K562 (cell line): ENCODE data around the gene MYCBP. TPM values are rescaled to one million over a fixed set of nuclear protein-coding genes. Genes with fewer than 3 reads are reported as not detected.
A peak's percentile ranks its signal among the peaks of the same experiment; 100 is the strongest.

Experiments
- BDP1 ChIP-seq: IDR thresholded peaks from 3 replicates; pipeline ENCODE4 v1.6.1; 2011; ENCODE audit not compliant: insufficient read length, insufficient read depth
- CBFB ChIP-seq: sonication (generic); formaldehyde crosslinking; IDR thresholded peaks from 2 replicates; pipeline ENCODE4 v1.4.0; 2020; ENCODE audit warnings: mild to moderate bottlenecking, missing genetic modification reagents
- GMEB1 ChIP-seq: fragments of 250-450 bp; sonication (Bioruptor Pico); IDR thresholded peaks from 2 replicates; pipeline ENCODE4 v1.4.0; 2020; ENCODE audit warnings: mild to moderate bottlenecking
- HMG20A ChIP-seq: fragments of 450-650 bp; formaldehyde crosslinking; conservative IDR thresholded peaks from 2 replicates; pipeline ENCODE4 v1.4.0; 2020; ENCODE audit warnings: mild to moderate bottlenecking, mixed read lengths
- NCOA6 ChIP-seq: fragments of 450-650 bp; IDR thresholded peaks from 2 replicates; pipeline ENCODE4 v1.6.1; 2017; ENCODE audit warnings: mild to moderate bottlenecking
- NELFE ChIP-seq: IDR thresholded peaks from 2 replicates; pipeline ENCODE4 v1.6.1; 2011; ENCODE audit warnings: mild to moderate bottlenecking; ENCODE audit not compliant: insufficient read depth, insufficient read length
- U2AF2 ChIP-seq: fragments of 200-400 bp; formaldehyde crosslinking; optimal IDR thresholded peaks from 2 replicates; pipeline ENCODE3; 2017; ENCODE audit warnings: low read depth, mild to moderate bottlenecking, low read length
- ZBTB1 ChIP-seq: sonication (generic); formaldehyde crosslinking; IDR thresholded peaks from 2 replicates; pipeline ENCODE4 v1.8.1; 2023; ENCODE audit warnings: missing genetic modification reagents, low read depth, mild to moderate bottlenecking, borderline replicate concordance
- ZKSCAN3 ChIP-seq: fragments of 250-450 bp; sonication (Bioruptor Pico); IDR thresholded peaks from 2 replicates; pipeline ENCODE4 v1.4.0; 2020
- polyA plus RNA-seq, 8 experiments: library from polyadenylated mRNA; depleted of rRNA in 4 of 8; stranded (reverse) in 5 of 8; unstranded in 3 of 8; fragments of >200 nt; fragmentation: Nextera tagmentation in 2 of 8; fragmentation: Illumina TruSeq in 1 of 8; extraction: Ambion mirVana in 2 of 8; extraction: Trizol in 1 of 8; gene quantifications; 2 replicates each; pipeline versions ENCODE4 v1.2.1 to v1.2.3, GENCODE V29; 2011 to 2014; ENCODE audit warnings: inconsistent platforms in 1 of 8, missing spikeins in 1 of 8
- total RNA-seq, 7 experiments: library from RNA; depleted of rRNA in 6 of 7; stranded (reverse); fragments of >200 nt in 6 of 7; fragmentation: Illumina TruSeq in 2 of 7; extraction: Trizol in 2 of 7; gene quantifications; 2 replicates each; pipeline versions ENCODE4 v1.2.1 to v1.2.3, GENCODE V29; 2011 to 2021; ENCODE audit warnings: low replicate concordance in 1 of 7
- TF ChIP-seq, protein P1 (sequence below): sonication (generic); formaldehyde crosslinking; IDR thresholded peaks from 2 replicates; pipeline ENCODE4 v1.8.1; 2023; ENCODE audit warnings: mild to moderate bottlenecking, missing genetic modification reagents
- TF ChIP-seq, protein P2 (sequence below), 2 experiments: fragments of 450-650 bp; IDR thresholded peaks; 2 replicates each; pipeline ENCODE4 v1.6.1; 2016; ENCODE audit warnings: mild to moderate bottlenecking in 2 of 2, borderline replicate concordance in 1 of 2, low read depth in 1 of 2, moderate library complexity in 1 of 2
- TF ChIP-seq, protein P3 (sequence below): IDR thresholded peaks from 2 replicates; pipeline ENCODE4 v1.6.1; 2016; ENCODE audit warnings: missing genetic modification characterization, missing compliant biosample characterization

MYCBP gene
- total and polyA plus RNA-seq, 9 of the 15 experiments (the other 6 are each of a cell fraction or from before 2014, with no cell fraction given), result 32.3 to 253 (median 72.9) TPM

DNA sequence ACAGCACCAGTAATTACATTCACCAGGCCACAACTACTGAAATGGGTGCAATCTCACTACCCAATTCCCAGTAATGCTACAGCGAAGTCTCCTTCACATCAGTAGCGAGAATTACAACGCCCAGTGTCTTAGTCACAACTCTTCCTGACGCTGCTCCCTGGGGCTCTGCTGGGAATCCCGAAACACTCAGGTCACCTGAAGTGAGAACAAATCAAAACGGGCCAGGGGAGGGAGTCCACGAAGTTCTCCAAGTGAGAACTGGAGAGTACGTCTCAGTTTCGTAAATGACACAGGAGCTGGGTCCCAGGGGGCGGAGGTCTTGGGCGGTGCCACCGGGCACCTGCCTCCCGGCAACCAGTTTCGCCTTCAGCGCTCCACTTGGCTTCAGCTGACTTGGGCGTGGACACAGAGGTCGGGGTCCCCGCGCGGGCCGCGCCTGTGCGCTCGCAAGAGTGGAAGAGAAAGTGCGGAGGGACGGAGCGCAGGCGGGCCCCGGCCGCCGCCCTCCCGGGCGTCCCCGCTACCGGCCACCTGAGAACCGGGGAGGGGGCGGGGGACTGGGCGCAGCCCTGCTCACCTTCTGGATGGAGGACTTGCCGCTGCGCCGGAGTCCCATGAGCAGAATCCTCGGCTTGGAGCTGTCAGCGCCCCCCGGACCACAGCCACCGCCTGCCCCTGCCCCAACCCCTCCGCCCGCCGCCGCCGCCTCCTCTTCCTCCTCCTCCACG, 14.2 kb downstream of the MYCBP start (continued):
- TF ChIP-seq, protein P1, sequence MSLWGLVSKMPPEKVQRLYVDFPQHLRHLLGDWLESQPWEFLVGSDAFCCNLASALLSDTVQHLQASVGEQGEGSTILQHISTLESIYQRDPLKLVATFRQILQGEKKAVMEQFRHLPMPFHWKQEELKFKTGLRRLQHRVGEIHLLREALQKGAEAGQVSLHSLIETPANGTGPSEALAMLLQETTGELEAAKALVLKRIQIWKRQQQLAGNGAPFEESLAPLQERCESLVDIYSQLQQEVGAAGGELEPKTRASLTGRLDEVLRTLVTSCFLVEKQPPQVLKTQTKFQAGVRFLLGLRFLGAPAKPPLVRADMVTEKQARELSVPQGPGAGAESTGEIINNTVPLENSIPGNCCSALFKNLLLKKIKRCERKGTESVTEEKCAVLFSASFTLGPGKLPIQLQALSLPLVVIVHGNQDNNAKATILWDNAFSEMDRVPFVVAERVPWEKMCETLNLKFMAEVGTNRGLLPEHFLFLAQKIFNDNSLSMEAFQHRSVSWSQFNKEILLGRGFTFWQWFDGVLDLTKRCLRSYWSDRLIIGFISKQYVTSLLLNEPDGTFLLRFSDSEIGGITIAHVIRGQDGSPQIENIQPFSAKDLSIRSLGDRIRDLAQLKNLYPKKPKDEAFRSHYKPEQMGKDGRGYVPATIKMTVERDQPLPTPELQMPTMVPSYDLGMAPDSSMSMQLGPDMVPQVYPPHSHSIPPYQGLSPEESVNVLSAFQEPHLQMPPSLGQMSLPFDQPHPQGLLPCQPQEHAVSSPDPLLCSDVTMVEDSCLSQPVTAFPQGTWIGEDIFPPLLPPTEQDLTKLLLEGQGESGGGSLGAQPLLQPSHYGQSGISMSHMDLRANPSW (CRISPR knock-in tag), result no peak
- TF ChIP-seq NELFE (no peak), HMG20A (CRISPR knock-in tag) (no peak), GMEB1 (CRISPR knock-in tag) (peak; percentile 29; the same call in 1 of the 2 replicates), U2AF2 (no peak), NCOA6 (no peak), ZKSCAN3 (no peak), BDP1 (no peak), CBFB (CRISPR knock-in tag) (no peak), ZBTB1 (CRISPR knock-in tag) (no peak)
- TF ChIP-seq, protein P2, sequence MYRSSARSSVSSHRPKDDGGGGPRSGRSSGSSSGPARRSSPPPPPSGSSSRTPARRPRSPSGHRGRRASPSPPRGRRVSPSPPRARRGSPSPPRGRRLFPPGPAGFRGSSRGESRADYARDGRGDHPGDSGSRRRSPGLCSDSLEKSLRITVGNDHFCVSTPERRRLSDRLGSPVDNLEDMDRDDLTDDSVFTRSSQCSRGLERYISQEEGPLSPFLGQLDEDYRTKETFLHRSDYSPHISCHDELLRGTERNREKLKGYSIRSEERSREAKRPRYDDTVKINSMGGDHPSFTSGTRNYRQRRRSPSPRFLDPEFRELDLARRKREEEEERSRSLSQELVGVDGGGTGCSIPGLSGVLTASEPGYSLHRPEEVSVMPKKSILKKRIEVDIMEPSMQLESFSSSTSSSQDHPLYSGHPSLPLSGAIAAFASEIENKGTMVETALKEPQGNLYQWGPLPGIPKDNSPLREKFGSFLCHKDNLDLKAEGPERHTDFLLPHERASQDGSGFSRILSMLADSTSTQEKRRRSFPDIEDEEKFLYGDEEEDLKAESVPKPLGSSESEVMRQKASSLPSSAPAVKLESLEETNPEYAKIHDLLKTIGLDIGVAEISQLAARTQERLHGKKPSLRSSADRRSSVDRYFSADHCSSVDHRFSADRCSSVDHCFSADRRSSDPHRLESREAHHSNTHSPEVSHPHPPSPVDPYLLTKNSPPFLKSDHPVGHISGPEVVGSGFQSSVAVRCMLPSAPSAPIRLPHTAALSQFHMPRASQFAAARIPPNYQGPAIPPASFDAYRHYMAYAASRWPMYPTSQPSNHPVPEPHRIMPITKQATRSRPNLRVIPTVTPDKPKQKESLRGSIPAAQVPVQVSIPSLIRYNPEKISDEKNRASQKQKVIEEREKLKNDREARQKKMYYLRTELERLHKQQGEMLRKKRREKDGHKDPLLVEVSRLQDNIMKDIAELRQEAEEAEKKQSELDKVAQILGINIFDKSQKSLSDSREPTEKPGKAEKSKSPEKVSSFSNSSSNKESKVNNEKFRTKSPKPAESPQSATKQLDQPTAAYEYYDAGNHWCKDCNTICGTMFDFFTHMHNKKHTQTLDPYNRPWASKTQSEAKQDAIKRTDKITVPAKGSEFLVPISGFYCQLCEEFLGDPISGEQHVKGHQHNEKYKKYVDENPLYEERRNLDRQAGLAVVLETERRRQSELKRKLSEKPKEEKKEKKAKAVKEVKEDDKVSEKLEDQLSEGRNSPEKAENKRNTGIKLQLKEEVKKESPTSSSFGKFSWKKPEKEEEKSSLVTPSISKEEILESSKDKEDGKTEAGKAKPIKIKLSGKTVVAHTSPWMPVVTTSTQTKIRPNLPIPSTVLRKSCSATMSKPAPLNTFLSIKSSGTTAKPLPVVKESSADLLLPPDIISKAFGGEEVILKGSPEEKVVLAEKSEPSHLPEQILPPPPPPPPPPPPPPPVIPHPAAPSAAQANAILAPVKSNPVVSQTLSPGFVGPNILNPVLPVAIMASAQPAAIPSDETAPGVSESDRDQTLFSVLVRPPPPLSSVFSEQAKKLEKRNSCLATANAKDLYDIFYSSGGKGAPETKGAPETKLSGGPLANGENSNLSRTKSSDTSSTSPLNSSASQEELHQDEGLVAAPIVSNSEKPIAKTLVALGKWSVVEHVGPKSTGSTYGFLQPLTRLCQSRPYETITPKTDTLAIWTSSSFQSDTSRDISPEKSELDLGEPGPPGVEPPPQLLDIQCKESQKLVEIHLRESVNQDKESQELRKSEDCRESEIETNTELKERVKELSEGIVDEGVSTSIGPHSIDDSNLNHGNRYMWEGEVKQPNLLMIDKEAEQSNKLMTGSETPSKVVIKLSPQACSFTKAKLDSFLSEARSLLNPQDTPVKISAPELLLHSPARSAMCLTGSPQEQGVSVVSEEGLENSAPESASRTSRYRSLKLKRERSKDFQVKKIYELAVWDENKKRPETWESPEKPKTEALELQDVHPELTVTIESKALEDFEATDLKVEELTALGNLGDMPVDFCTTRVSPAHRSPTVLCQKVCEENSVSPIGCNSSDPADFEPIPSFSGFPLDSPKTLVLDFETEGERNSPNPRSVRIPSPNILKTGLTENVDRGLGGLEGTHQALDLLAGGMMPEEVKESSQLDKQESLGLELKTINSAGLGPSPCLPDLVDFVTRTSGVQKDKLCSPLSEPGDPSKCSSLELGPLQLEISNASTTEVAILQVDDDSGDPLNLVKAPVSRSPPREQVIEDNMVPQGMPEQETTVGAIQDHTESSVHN (IDR thresholded peaks at IDR 0.05; ENCODE audit: borderline replicate concordance in 1 of 2, low read depth in 1 of 2), result no peak
- TF ChIP-seq, protein P3, sequence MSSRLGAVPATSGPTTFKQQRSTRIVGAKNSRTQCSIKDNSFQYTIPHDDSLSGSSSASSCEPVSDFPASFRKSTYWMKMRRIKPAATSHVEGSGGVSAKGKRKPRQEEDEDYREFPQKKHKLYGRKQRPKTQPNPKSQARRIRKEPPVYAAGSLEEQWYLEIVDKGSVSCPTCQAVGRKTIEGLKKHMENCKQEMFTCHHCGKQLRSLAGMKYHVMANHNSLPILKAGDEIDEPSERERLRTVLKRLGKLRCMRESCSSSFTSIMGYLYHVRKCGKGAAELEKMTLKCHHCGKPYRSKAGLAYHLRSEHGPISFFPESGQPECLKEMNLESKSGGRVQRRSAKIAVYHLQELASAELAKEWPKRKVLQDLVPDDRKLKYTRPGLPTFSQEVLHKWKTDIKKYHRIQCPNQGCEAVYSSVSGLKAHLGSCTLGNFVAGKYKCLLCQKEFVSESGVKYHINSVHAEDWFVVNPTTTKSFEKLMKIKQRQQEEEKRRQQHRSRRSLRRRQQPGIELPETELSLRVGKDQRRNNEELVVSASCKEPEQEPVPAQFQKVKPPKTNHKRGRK, result no peak
